SK-N-SH treated with all-trans-retinoic acid at 6 μM for 48 hours (cell line): ENCODE data around the gene MMP25.

Source experiments
- ARNTL ChIP-seq: fragments of 450-650 bp; formaldehyde crosslinking; IDR thresholded peaks from 2 replicates; pipeline ENCODE4 v1.5.0; 2020; ENCODE audit warnings: low read depth, mild to moderate bottlenecking, moderate library complexity, borderline replicate concordance
- BACH2 ChIP-seq: fragments of 250-450 bp; sonication (Bioruptor Pico); IDR thresholded peaks from 2 replicates; pipeline ENCODE4 v1.9.0; 2021; ENCODE audit warnings: mild to moderate bottlenecking, borderline replicate concordance
- CREB5 ChIP-seq: fragments of 250-450 bp; sonication (Bioruptor Pico); IDR thresholded peaks from 2 replicates; pipeline ENCODE4 v1.5.1; 2020; ENCODE audit warnings: low read depth, mild to moderate bottlenecking, moderate library complexity
- ESRRG ChIP-seq: fragments of 250-450 bp; sonication (Bioruptor Pico); IDR thresholded peaks from 2 replicates; pipeline ENCODE4 v1.6.1; 2021; ENCODE audit warnings: mild to moderate bottlenecking
- ISL1 ChIP-seq: fragments of 250-450 bp; sonication (Bioruptor Pico); IDR thresholded peaks from 2 replicates; pipeline ENCODE4 v2.1.2; 2022; ENCODE audit warnings: mild to moderate bottlenecking, moderate library complexity
- PATZ1 ChIP-seq: fragments of 250-450 bp; sonication (Bioruptor Pico); IDR thresholded peaks from 2 replicates; pipeline ENCODE4 v1.8.0; 2020; ENCODE audit warnings: mild to moderate bottlenecking, moderate library complexity, borderline replicate concordance
- RARB ChIP-seq: fragments of 250-450 bp; sonication (Bioruptor Pico); IDR thresholded peaks from 2 replicates; pipeline ENCODE4 v1.8.0; 2021; ENCODE audit warnings: mild to moderate bottlenecking, moderate library complexity
- TCF4 ChIP-seq: fragments of 250-450 bp; sonication (Bioruptor Pico); IDR thresholded peaks from 2 replicates; pipeline ENCODE4 v1.8.0; 2021; ENCODE audit warnings: mild to moderate bottlenecking, moderate library complexity, borderline replicate concordance
- ZFP30 ChIP-seq: fragments of 450-650 bp; formaldehyde crosslinking; IDR thresholded peaks from 2 replicates; pipeline ENCODE4 v1.5.0; 2022; ENCODE audit warnings: mild to moderate bottlenecking, moderate library complexity
- ZNF8 ChIP-seq: fragments of 450-650 bp; formaldehyde crosslinking; IDR thresholded peaks from 2 replicates; pipeline ENCODE4 v1.5.0; 2020; ENCODE audit warnings: mild to moderate bottlenecking, moderate library complexity

- TF ChIP-seq RARB (no peak), PATZ1 (CRISPR knock-in tag) (no peak), TCF4 (CRISPR knock-in tag) (no peak), BACH2 (no peak), CREB5 (no peak), ESRRG (CRISPR knock-in tag) (no peak), ZNF8 (CRISPR knock-in tag) (no peak), ARNTL (CRISPR knock-in tag) (no peak), ISL1 (no peak), ZFP30 (CRISPR knock-in tag) (no peak)
Measured at GRCh38 chr16:3017344-3017743, 29.0 kb upstream of the MMP25 start.
